CD4-positive, alpha-beta T cell (primary cell): ENCODE measurements around the gene FCF1. TPM values are rescaled to one million over a fixed set of nuclear protein-coding genes. Genes with fewer than 3 reads are reported as not detected.

Source experiments
- ATAC-seq: fragments of 200-7000 bp; cut with Tn5 transposase; one replicate; pipeline ENCODE4 v1.10.0; 2022; ENCODE audit warnings: mild to moderate bottlenecking; ENCODE audit not compliant: poor library complexity
- CTCF ChIA-PET: fragments of 350-600 bp; sonication (Branson Sonifier 250); formaldehyde crosslinking; loops from one replicate; lab custom pipeline; 2021; ENCODE audit warnings: antibody characterized with exemption, inconsistent platforms; lab: Charles Lee
- POLR2A ChIA-PET: fragments of 350-600 bp; sonication (Branson Sonifier 250); formaldehyde crosslinking; loops from one replicate; lab custom pipeline; 2021; ENCODE audit warnings: antibody characterized with exemption, inconsistent platforms; lab: Charles Lee
- DNase-seq, 14 experiments: peaks; one replicate each; pipeline ENCODE4 v3.0.0-alpha.2; 2013 to 2020; ENCODE audit warnings: mixed read lengths in 2 of 14
- H3K27ac ChIP-seq, 2 donors: one replicate each; pipeline versions ENCODE4 v1.5.1 to v1.7.0; 2013; ENCODE audit warnings: low read length in 2 of 2, low read depth in 1 of 2, mild to moderate bottlenecking in 1 of 2
- H3K27me3 ChIP-seq, 2 experiments: 1 replicate in 1 of 2; 2 replicates in 1 of 2; pipeline versions ENCODE4 v1.6.1 to v1.7.0; 2013; ENCODE audit warnings: low read length in 2 of 2, control low read depth in 1 of 2, mild to moderate bottlenecking in 1 of 2, moderate library complexity in 1 of 2; ENCODE audit not compliant: insufficient read depth in 2 of 2, control insufficient read depth in 1 of 2
- H3K36me3 ChIP-seq: one replicate; pipeline ENCODE4 v1.6.1; 2013; ENCODE audit warnings: low read length, control low read depth; ENCODE audit not compliant: insufficient read depth
- H3K4me1 ChIP-seq: one replicate; pipeline ENCODE4 v1.6.1; 2013; ENCODE audit warnings: low read length, control low read depth; ENCODE audit not compliant: insufficient read depth
- H3K4me3 ChIP-seq: one replicate; pipeline ENCODE4 v1.5.1; 2013; ENCODE audit warnings: mild to moderate bottlenecking, low read length, moderate library complexity
- H3K9me3 ChIP-seq, 2 experiments: 1 replicate in 1 of 2; 2 replicates in 1 of 2; pipeline versions ENCODE4 v1.6.1 to v1.7.0; 2013; ENCODE audit warnings: low read length in 2 of 2, mild to moderate bottlenecking in 2 of 2, control low read depth in 1 of 2, moderate library complexity in 1 of 2; ENCODE audit not compliant: control insufficient read depth in 1 of 2, insufficient read depth in 1 of 2
- H3K27ac Mint-ChIP-seq: one replicate; pipeline ENCODE4 v1.8.0; 2020; ENCODE audit warnings: mixed read lengths
- H3K27me3 Mint-ChIP-seq: one replicate; pipeline ENCODE4 v1.8.0; 2021; ENCODE audit warnings: mixed read lengths
- H3K36me3 Mint-ChIP-seq: one replicate; pipeline ENCODE4 v1.8.0; 2021; ENCODE audit warnings: low read depth, mixed read lengths
- H3K4me1 Mint-ChIP-seq: one replicate; pipeline ENCODE4 v1.8.0; 2021; ENCODE audit warnings: low read depth, mixed read lengths
- H3K4me3 Mint-ChIP-seq: one replicate; pipeline ENCODE4 v1.8.0; 2020; ENCODE audit warnings: mild to moderate bottlenecking, mixed read lengths
- H3K9me3 Mint-ChIP-seq: one replicate; pipeline ENCODE4 v1.8.0; 2020; ENCODE audit warnings: mixed read lengths
- intact Hi-C, 2 experiments: fragments of 100-400 bp; cut with DNase I in 1 of 2; cut with micrococcal nuclease in 1 of 2; formaldehyde crosslinking; loops; one replicate each; pipeline versions ENCODE4 v1.15.1 to v1.9.0; 2023 to 2025; cut with DNase I, micrococcal nuclease
- total RNA-seq, 174 experiments: library from RNA in 2 of 174; stranded (reverse) in 2 of 174; gene quantifications; one replicate each; pipeline ENCODE4 v1.2.3 and lab custom pipeline; 2021 to 2026
- TF ChIP-seq, protein P1 (sequence below): fragments of 200-600 bp; IDR thresholded peaks from one replicate; pipeline ENCODE4 v1.8.0; 2022; ENCODE audit warnings: antibody characterized with exemption, mild to moderate bottlenecking

FCF1 gene
- total RNA-seq, 2 experiments from 2014 or later: 31.9 to 32.9 TPM

GRCh38 chr14:74691456-74691855, 21.5 kb upstream of the FCF1 start:
- POLR2A ChIA-PET: no interaction called here
- Mint-ChIP-seq H3K4me3 (no peak overlapping the region), H3K27me3 (no peaks in the 10 kb centered on the region), H3K36me3 (peaks cover 57% of the 10 kb centered on the region), H3K4me1 (peaks cover 9% of the 10 kb centered on the region), H3K9me3 (no peaks in the 10 kb centered on the region), H3K27ac (no peak overlapping the region)
- CTCF ChIA-PET: no interaction called here
- no peak for DNase-seq
- Histone ChIP-seq H3K27me3 (no peaks in the 10 kb centered on the region), H3K4me1 (no peaks in the 10 kb centered on the region), H3K9me3 (no peaks in the 10 kb centered on the region), H3K4me3 (no peak overlapping the region), H3K27ac (no peak overlapping the region), H3K36me3 (peaks cover 48% of the 10 kb centered on the region)
- TF ChIP-seq, protein P1, sequence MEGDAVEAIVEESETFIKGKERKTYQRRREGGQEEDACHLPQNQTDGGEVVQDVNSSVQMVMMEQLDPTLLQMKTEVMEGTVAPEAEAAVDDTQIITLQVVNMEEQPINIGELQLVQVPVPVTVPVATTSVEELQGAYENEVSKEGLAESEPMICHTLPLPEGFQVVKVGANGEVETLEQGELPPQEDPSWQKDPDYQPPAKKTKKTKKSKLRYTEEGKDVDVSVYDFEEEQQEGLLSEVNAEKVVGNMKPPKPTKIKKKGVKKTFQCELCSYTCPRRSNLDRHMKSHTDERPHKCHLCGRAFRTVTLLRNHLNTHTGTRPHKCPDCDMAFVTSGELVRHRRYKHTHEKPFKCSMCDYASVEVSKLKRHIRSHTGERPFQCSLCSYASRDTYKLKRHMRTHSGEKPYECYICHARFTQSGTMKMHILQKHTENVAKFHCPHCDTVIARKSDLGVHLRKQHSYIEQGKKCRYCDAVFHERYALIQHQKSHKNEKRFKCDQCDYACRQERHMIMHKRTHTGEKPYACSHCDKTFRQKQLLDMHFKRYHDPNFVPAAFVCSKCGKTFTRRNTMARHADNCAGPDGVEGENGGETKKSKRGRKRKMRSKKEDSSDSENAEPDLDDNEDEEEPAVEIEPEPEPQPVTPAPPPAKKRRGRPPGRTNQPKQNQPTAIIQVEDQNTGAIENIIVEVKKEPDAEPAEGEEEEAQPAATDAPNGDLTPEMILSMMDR: no peak
- no peak for ATAC-seq
- intact Hi-C loops: no loop called here

DNA sequence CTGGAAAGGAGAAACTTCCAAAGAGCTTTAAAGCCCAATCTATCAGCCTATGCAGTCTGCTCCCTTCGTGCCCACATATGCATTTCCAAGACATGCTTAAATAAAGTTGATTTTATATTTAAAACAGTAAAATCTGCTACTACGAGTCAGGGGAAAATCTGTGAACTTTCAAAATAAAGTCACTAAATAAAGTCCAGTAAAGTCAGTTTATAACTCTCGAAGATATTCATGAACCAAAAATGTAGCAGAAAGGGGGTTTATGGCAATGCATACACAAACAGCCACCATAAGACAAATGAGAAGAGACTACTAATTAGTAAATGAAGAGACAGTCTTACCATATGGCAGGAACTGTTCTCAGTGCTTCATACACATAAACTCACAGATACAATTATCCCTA, 19.8 kb upstream of the FCF1 start:
- Mint-ChIP-seq H3K4me1 (peaks cover 17% of the 10 kb centered on the region), H3K9me3 (no peaks in the 10 kb centered on the region), H3K27me3 (no peaks in the 10 kb centered on the region), H3K27ac (no peak overlapping the region), H3K36me3 (peaks cover 54% of the 10 kb centered on the region), H3K4me3 (no peak overlapping the region)
- TF ChIP-seq, protein P1: no peak
- ATAC-seq: no peak
- Histone ChIP-seq H3K4me1 (no peaks in the 10 kb centered on the region), H3K27me3 (no peaks in the 10 kb centered on the region), H3K9me3 (no peaks in the 10 kb centered on the region), H3K4me3 (no peak overlapping the region), H3K36me3 (peaks cover 45% of the 10 kb centered on the region), H3K27ac (no peak overlapping the region)
- no peak for DNase-seq
- intact Hi-C loops: no loop called here
- CTCF ChIA-PET: no interaction called here
- POLR2A ChIA-PET: interaction anchor here (0.7 kb wide), 1 partner anchor 29 kb away, joined by 4 read pairs; no protein-coding TSS in a partner anchor

- no peak overlapping the region for H3K27ac Mint-ChIP-seq
- DNase-seq (no peak), ATAC-seq (no peak)
- Histone ChIP-seq H3K4me1 (no peaks in the 10 kb centered on the region), H3K27ac (no peak overlapping the region), H3K27me3 (no peaks in the 10 kb centered on the region), H3K36me3 (peaks cover 39% of the 10 kb centered on the region), H3K4me3 (no peak overlapping the region), H3K9me3 (no peaks in the 10 kb centered on the region)
- H3K27me3 Mint-ChIP-seq: no peaks in the 10 kb centered on the region
- POLR2A ChIA-PET: no interaction called here
- H3K36me3 Mint-ChIP-seq: peaks cover 52% of the 10 kb centered on the region
- H3K4me1 Mint-ChIP-seq: peaks cover 21% of the 10 kb centered on the region
- TF ChIP-seq, protein P1: no peak
- H3K4me3 Mint-ChIP-seq: no peak overlapping the region
- no peaks in the 10 kb centered on the region for H3K9me3 Mint-ChIP-seq
- CTCF ChIA-PET: no interaction called here
- intact Hi-C loops: no loop called here
Measured at GRCh38 chr14:74695406-74695805, 17.5 kb upstream of the FCF1 start.
